ENCODE data around the gene IRF5. TPM values are rescaled to one million over a fixed set of nuclear protein-coding genes. Genes with fewer than 3 reads are reported as not detected.

IRF5 gene
- total and polyA plus RNA-seq, 2 donors (not counting 1 experiment from before 2014, with no cell fraction given), result 91.3 to 135 TPM

DNA sequence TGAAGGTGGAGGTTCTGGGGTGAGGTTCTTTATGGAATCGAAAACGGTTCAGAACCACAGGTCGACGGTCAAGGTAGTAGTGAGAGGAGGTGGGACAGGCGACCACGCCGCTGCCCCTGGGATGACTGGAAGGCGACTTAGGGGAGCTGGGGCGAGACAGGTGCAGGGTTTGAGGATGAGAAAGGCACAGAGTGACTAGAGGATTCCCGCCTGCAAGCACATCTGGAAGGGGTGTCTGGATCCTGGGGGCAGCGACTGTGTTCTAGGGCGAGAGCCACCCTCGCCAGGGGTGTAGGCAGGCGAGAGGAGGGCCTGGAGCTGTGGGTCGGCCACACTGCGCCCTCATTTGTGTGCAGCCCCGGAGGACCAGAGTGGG is 468 bp upstream of the IRF5 start:
- intact Hi-C loops (cut with micrococcal nuclease), result no loop called here
- H3K27me3 ChIP-seq (replicated peaks in 1 of 4; ENCODE audit: control extremely low read depth in 1 of 4, control insufficient read depth in 3 of 4, insufficient read depth in 4 of 4, low read length in 3 of 4), result no peaks in the 10 kb centered on the region
- peaks cover 63 to 78% of the 10 kb centered on the region in 2 donors for H3K4me1 ChIP-seq (ENCODE audit: control insufficient read depth in 2 of 2, insufficient read depth in 2 of 2, low read length in 2 of 2)
- peak overlapping the region in 4 of 5 experiments; percentile 83 to 90 (median 87) for H3K4me3 ChIP-seq (ENCODE audit: control extremely low read depth in 1 of 5, extremely low read depth in 1 of 5, insufficient read depth in 1 of 5, low read depth in 2 of 5, low read length in 4 of 5)
- POLR2A ChIA-PET, result interaction anchor here (0.6 to 1.3 kb wide), 3 partner anchors 22 to 949 kb away, joined by 3 to 7 read pairs (median 5); no protein-coding TSS in a partner anchor
- peak overlapping the region; percentile 94 for H3K4me3 Mint-ChIP-seq
- CTCF ChIA-PET, result interaction anchor here (0.7 to 1.3 kb wide), 2 partner anchors 16 to 53 kb away, joined by 3 read pairs; no protein-coding TSS in a partner anchor
- ATAC-seq (ENCODE audit: low read depth) (no peak), DNase-seq (no peak)
- H3K9ac ChIP-seq (ENCODE audit: low read length), result peak overlapping the region; percentile 92
- H3K79me2 ChIP-seq (ENCODE audit: control insufficient read depth, insufficient read depth, low read length), result peaks cover 43% of the 10 kb centered on the region
- peaks cover 0 to 1% of the 10 kb centered on the region in 2 experiments for H3K36me3 ChIP-seq (replicated peaks in 1 of 2; ENCODE audit: control extremely low read depth in 1 of 2, control insufficient read depth in 1 of 2, extremely low read depth in 1 of 2, insufficient read depth in 2 of 2, low read length in 1 of 2)
- H3K9me3 Mint-ChIP-seq (ENCODE audit: insufficient read depth), result no peaks in the 10 kb centered on the region
- no peak for TF ChIP-seq EZH2 (IDR thresholded peaks at IDR 0.05; ENCODE audit: borderline replicate concordance, insufficient read depth, low read depth, low read length, poor library complexity, severe bottlenecking)
- TF ChIP-seq, protein P1, sequence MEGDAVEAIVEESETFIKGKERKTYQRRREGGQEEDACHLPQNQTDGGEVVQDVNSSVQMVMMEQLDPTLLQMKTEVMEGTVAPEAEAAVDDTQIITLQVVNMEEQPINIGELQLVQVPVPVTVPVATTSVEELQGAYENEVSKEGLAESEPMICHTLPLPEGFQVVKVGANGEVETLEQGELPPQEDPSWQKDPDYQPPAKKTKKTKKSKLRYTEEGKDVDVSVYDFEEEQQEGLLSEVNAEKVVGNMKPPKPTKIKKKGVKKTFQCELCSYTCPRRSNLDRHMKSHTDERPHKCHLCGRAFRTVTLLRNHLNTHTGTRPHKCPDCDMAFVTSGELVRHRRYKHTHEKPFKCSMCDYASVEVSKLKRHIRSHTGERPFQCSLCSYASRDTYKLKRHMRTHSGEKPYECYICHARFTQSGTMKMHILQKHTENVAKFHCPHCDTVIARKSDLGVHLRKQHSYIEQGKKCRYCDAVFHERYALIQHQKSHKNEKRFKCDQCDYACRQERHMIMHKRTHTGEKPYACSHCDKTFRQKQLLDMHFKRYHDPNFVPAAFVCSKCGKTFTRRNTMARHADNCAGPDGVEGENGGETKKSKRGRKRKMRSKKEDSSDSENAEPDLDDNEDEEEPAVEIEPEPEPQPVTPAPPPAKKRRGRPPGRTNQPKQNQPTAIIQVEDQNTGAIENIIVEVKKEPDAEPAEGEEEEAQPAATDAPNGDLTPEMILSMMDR (IDR thresholded peaks at IDR 0.05), result no peak
- peaks cover 73% of the 10 kb centered on the region for H3K4me1 Mint-ChIP-seq
- 47% methylated on average over 17 of the region's 17 CpGs for WGBS (ENCODE audit: insufficient coverage)
- peaks cover 14% of the 10 kb centered on the region for H4K20me1 ChIP-seq (ENCODE audit: control insufficient read depth, insufficient read depth, low read length, poor library complexity, severe bottlenecking)
- H3K9me3 ChIP-seq (ENCODE audit: control extremely low read depth in 1 of 3, control insufficient read depth in 2 of 3, insufficient read depth in 1 of 3, low read length in 2 of 3), result no peaks in the 10 kb centered on the region
- no peaks in the 10 kb centered on the region for H3K27me3 Mint-ChIP-seq
- H3K4me2 ChIP-seq (replicated peaks; ENCODE audit: low read depth, low read length, poor library complexity, severe bottlenecking), result peak overlapping the region; percentile 90
- H2AFZ ChIP-seq (ENCODE audit: insufficient read depth, low read depth, low read length, poor library complexity, severe bottlenecking), result peak overlapping the region; percentile 80
- peak overlapping the region; percentile 67 to 99 for H3K27ac ChIP-seq (ENCODE audit: low read length in 2 of 2)
- H3K27ac Mint-ChIP-seq, result peak overlapping the region; percentile 93

DNA sequence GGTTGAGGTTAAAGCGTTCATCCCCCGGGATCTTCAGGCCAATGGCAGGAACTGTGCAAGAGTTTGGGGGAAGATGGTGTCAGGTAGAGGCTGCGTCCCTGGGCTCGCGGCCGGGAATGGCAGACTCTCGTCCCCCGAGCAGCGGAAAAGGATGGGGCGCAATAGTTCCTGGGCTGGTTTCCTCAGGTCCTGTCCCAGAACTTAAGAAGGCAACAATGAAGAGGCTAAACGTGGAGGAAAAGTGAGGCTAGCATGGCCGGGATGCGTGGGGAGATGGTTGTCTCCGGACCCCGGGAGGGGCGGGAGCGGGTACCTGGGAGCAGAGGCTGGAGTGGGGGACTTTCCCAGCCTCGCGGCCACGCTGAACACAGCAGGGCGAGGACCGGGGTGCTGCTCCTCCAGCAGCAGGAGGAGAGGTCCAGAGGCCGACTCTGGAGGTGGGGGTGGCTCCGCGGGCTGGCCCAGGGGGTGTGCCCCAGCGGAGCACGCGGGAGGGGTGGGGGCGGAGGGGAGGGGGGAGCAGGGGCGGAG is 882 bp downstream of the IRF5 start:
- DNase-seq (peak; percentile 58), ATAC-seq (ENCODE audit: low read depth) (peak; percentile 0)
- POLR2A ChIA-PET, result interaction anchor here (0.9 to 2.9 kb wide), 6 partner anchors 9 to 116 kb away, joined by 3 to 15 read pairs (median 6); no protein-coding TSS in a partner anchor

More for the DNA sequence above, 882 bp downstream of the IRF5 start:
- Histone ChIP-seq H4K20me1 (ENCODE audit: control insufficient read depth, insufficient read depth, low read length, poor library complexity, severe bottlenecking) (peaks cover 14% of the 10 kb centered on the region), H3K9ac (ENCODE audit: low read length) (peak overlapping the region; percentile 92), H3K4me1 (ENCODE audit: control insufficient read depth in 2 of 2, insufficient read depth in 2 of 2, low read length in 2 of 2) (peaks cover 50 to 65% of the 10 kb centered on the region in 2 donors), H2AFZ (ENCODE audit: insufficient read depth, low read depth, low read length, poor library complexity, severe bottlenecking) (peak overlapping the region; percentile 80), H3K79me2 (ENCODE audit: control insufficient read depth, insufficient read depth, low read length) (peaks cover 40% of the 10 kb centered on the region), H3K27ac (ENCODE audit: low read length in 2 of 2) (peak overlapping the region; percentile 89 to 99), H3K36me3 (replicated peaks in 1 of 2; ENCODE audit: control extremely low read depth in 1 of 2, control insufficient read depth in 1 of 2, extremely low read depth in 1 of 2, insufficient read depth in 2 of 2, low read length in 1 of 2) (peaks cover 0 to 5% of the 10 kb centered on the region in 2 experiments), H3K27me3 (replicated peaks in 1 of 4; ENCODE audit: control extremely low read depth in 1 of 4, control insufficient read depth in 3 of 4, insufficient read depth in 4 of 4, low read length in 3 of 4) (no peaks in the 10 kb centered on the region), H3K4me2 (replicated peaks; ENCODE audit: low read depth, low read length, poor library complexity, severe bottlenecking) (peak overlapping the region; percentile 90), H3K4me3 (ENCODE audit: control extremely low read depth in 1 of 5, extremely low read depth in 1 of 5, insufficient read depth in 1 of 5, low read depth in 2 of 5, low read length in 4 of 5) (peak overlapping the region; percentile 69 to 90 (median 84)), H3K9me3 (ENCODE audit: control extremely low read depth in 1 of 3, control insufficient read depth in 2 of 3, insufficient read depth in 1 of 3, low read length in 2 of 3) (no peaks in the 10 kb centered on the region)
- H3K27me3 Mint-ChIP-seq, result no peaks in the 10 kb centered on the region
- peak overlapping the region; percentile 94 for H3K4me3 Mint-ChIP-seq
- peak overlapping the region; percentile 97 for H3K27ac Mint-ChIP-seq
- H3K4me1 Mint-ChIP-seq, result peaks cover 64% of the 10 kb centered on the region
- no peaks in the 10 kb centered on the region for H3K9me3 Mint-ChIP-seq (ENCODE audit: insufficient read depth)
- CTCF ChIA-PET, result interaction anchor here (3.0 to 3.6 kb wide), 2 partner anchors 11 to 16 kb away, joined by 17 to 26 read pairs; no protein-coding TSS in a partner anchor
- TF ChIP-seq, protein P1 (IDR thresholded peaks at IDR 0.05), result no peak
- TF ChIP-seq EZH2 (IDR thresholded peaks at IDR 0.05; ENCODE audit: borderline replicate concordance, insufficient read depth, low read depth, low read length, poor library complexity, severe bottlenecking), result no peak
- intact Hi-C loops (cut with micrococcal nuclease), result loop anchor here (2.0 kb wide), 2 partner anchors 16 to 34 kb away; no protein-coding TSS in a partner anchor
- under 1% methylated on average over 21 of the region's 30 CpGs for WGBS (ENCODE audit: insufficient coverage)

Measured in B cell (primary cell).